HG03460 (cell line): ENCODE data around the gene SERPINA9.
A peak's percentile ranks its signal among the peaks of the same experiment; 100 is the strongest.
"Not testable (repeated sequence)": the region's sequence is repeated elsewhere in the genome, so short reads cannot be mapped to it uniquely, and the experiment has no call there.

Experiments used
- ATAC-seq: cut with Tn5 transposase; IDR thresholded peaks from one replicate; pipeline ENCODE4 v1.9.1; 2021; ENCODE audit not compliant: unreplicated experiment

The SERPINA9 gene

GRCh38 chr14:94489336-94489735 lies 13.3 kb upstream of the SERPINA9 start:
- no peak for ATAC-seq

- ATAC-seq, result no peak
These were observed 10.9 kb upstream of the SERPINA9 start for GRCh38 chr14:94486883-94487282.

- no peak for ATAC-seq
These were observed 10.2 kb upstream of the SERPINA9 start for GRCh38 chr14:94485944-94486841.

GRCh38 chr14:94484481-94484880 lies 8.5 kb upstream of the SERPINA9 start:
- ATAC-seq, result no peak

GRCh38 chr14:94483729-94484275 lies 7.8 kb upstream of the SERPINA9 start:
- no peak for ATAC-seq

- ATAC-seq, result no peak
These were observed 7.1 kb upstream of the SERPINA9 start for GRCh38 chr14:94483071-94483451.

GRCh38 chr14:94482132-94483070 lies 6.4 kb upstream of the SERPINA9 start:
- ATAC-seq, result not testable (repeated sequence)

- peak; percentile 43 for ATAC-seq
These were observed 5.6 kb upstream of the SERPINA9 start for GRCh38 chr14:94481468-94482131.

- ATAC-seq, result no peak
These were observed 4.8 kb upstream of the SERPINA9 start for GRCh38 chr14:94480809-94481208.

- no peak for ATAC-seq
These were observed 2.4 kb upstream of the SERPINA9 start for GRCh38 chr14:94478420-94478819.

GRCh38 chr14:94474581-94475031 lies 1.4 kb downstream of the SERPINA9 start:
- ATAC-seq, result no peak

- no peak for ATAC-seq
These were observed 2.2 kb downstream of the SERPINA9 start for GRCh38 chr14:94473666-94474410.

- ATAC-seq, result no peak
These were observed 3.2 kb downstream of the SERPINA9 start for GRCh38 chr14:94472842-94473241.

GRCh38 chr14:94471045-94471444 lies 5.0 kb downstream of the SERPINA9 start:
- ATAC-seq, result no peak

- no peak for ATAC-seq
These were observed 5.7 kb downstream of the SERPINA9 start for GRCh38 chr14:94470311-94470710.

GRCh38 chr14:94469261-94469660 lies 6.7 kb downstream of the SERPINA9 start:
- no peak for ATAC-seq

- ATAC-seq, result no peak
These were observed 8.1 kb downstream of the SERPINA9 start for GRCh38 chr14:94467728-94468520.

- no peak for ATAC-seq
These were observed 9.2 kb downstream of the SERPINA9 start for GRCh38 chr14:94466706-94467370.

- ATAC-seq, result no peak
These were observed 11.0 kb downstream of the SERPINA9 start for GRCh38 chr14:94465042-94465441.
